H1 (cell line): ENCODE data around the gene TAMALIN. TPM values are rescaled to one million over a fixed set of nuclear protein-coding genes. Genes with fewer than 3 reads are reported as not detected.
A peak's percentile ranks its signal among the peaks of the same experiment; 100 is the strongest.

Experiments
- BCL11A ChIP-seq, 2 experiments: IDR thresholded peaks; one replicate each; pipeline ENCODE4 v1.6.1; 2011; ENCODE audit warnings: low read depth in 2 of 2, low read length in 2 of 2, mild to moderate bottlenecking in 2 of 2
- E2F6 ChIP-seq: IDR thresholded peaks from 2 replicates; pipeline ENCODE4 v1.6.1; 2012; ENCODE audit warnings: inconsistent platforms
- MAX ChIP-seq: IDR thresholded peaks from 2 replicates; pipeline ENCODE4 v1.6.1; 2012; ENCODE audit warnings: inconsistent platforms
- PHF8 ChIP-seq: fragments of 200-600 bp; sonication (generic); conservative IDR thresholded peaks from 2 replicates; pipeline ENCODE4 v1.7.1; 2012; ENCODE audit warnings: low read depth, mild to moderate bottlenecking, inconsistent platforms, low read length, moderate library complexity
- POLR2A ChIP-seq, 2 experiments: IDR thresholded peaks; 1 replicate in 1 of 2; 2 replicates in 1 of 2; pipeline ENCODE4 v1.6.1; 2011; ENCODE audit warnings: low read depth in 2 of 2, low read length in 2 of 2, mild to moderate bottlenecking in 2 of 2; ENCODE audit errors: control extremely low read depth in 1 of 2
- POU5F1 ChIP-seq: IDR thresholded peaks from 2 replicates; pipeline ENCODE4 v1.6.1; 2011; ENCODE audit warnings: low read depth, mild to moderate bottlenecking, low read length, moderate library complexity
- SP1 ChIP-seq: IDR thresholded peaks from 2 replicates; pipeline ENCODE4 v1.6.1; 2011; ENCODE audit warnings: low read depth, low read length
- polyA plus RNA-seq, 7 experiments: library from polyadenylated mRNA; depleted of rRNA in 3 of 7; stranded (reverse) in 5 of 7; unstranded in 2 of 7; fragments of >200 nt in 5 of 7; fragments of 200-250 nt in 2 of 7; gene quantifications; 1 replicate in 5 of 7; 2 replicates in 1 of 7; 4 replicates in 1 of 7; pipeline versions ENCODE4 v1.2.1 to v1.2.3, GENCODE V29; 2011 to 2013; ENCODE audit warnings: missing spikeins in 2 of 7, mixed read lengths in 2 of 7
- total RNA-seq: library from RNA; stranded (reverse); fragmentation: NEBNext Ultra II Directional; extraction: Animal tissue kit (Norgen Biotek cat#: 25700); gene quantifications from 2 replicates; pipeline ENCODE4 v1.2.1, GENCODE V29; 2021

The TAMALIN gene
- total and polyA plus RNA-seq, 2 of the 8 experiments (the other 6 are each of a cell fraction or from before 2014, with no cell fraction given), result 2.6 to 4.9 TPM

- peak in 1 of 2 experiments; percentile 47; a peak in 1 of 3 replicates for TF ChIP-seq POLR2A (IDR thresholded peaks at IDR 0.05; ENCODE audit: control extremely low read depth in 1 of 2, low read depth in 2 of 2, low read length in 2 of 2)
- peak; percentile 63 for TF ChIP-seq E2F6
- no peak for TF ChIP-seq PHF8
- no peak for TF ChIP-seq BCL11A (IDR thresholded peaks at IDR 0.05; ENCODE audit: low read depth in 2 of 2, low read length in 2 of 2)
- TF ChIP-seq SP1, result 0 out of 2 replicates have a peak, but pooled peaks have one; percentile 57
- TF ChIP-seq POU5F1, result no peak
- TF ChIP-seq MAX, result peak; percentile 27
These were observed 3.4 kb downstream of the TAMALIN start (continued) for GRCh38 chr12:52010152-52010622.
